HepG2 (cell line): ENCODE measurements around the gene LDAH. TPM values are rescaled to one million over a fixed set of nuclear protein-coding genes. Genes with fewer than 3 reads are reported as not detected.

Experiments used
- ATAC-seq: fragments of 200-7000 bp; cut with Tn5 transposase; 3 replicates; pipeline ENCODE4 v1.9.1; 2020; ENCODE audit warnings: mild to moderate bottlenecking, moderate library complexity
- BruUV-seq: library from RNA; stranded (reverse); fragments of 400-500 nt; replicated peaks from 2 replicates; lab custom pipeline; 2021; lab: Mats Ljungman, UMichigan
- CTCF ChIA-PET: fragments of 300-600 bp; formaldehyde crosslinking; extraction: SDS; loops from one replicate; lab custom pipeline; 2021; ENCODE audit warnings: low total read pairs, inconsistent platforms, low intra/inter-chr PET ratio; lab: Yijun Ruan, JAX
- POLR2A ChIA-PET: fragments of 350-600 bp; sonication (Branson Sonifier 250); formaldehyde crosslinking; loops from one replicate; lab custom pipeline; 2020; ENCODE audit warnings: antibody characterized with exemption, inconsistent platforms; lab: Yijun Ruan, JAX
- DNase-seq: peaks from one replicate; pipeline ENCODE4 v3.0.0-alpha.2; 2015; ENCODE audit warnings: low spot score
- FAIRE-seq: peaks from 3 replicates; lab custom pipeline; 2011; peaks lifted over from hg19 to GRCh38; lab: Jason Lieb, UNC
- H2AFZ ChIP-seq: one replicate; pipeline ENCODE4 v1.6.1; 2011; ENCODE audit warnings: low read length, inconsistent platforms
- H3K27ac ChIP-seq: fragments of 300-600 bp; 3 replicates; pipeline ENCODE4 v1.8.0; 2011; ENCODE audit warnings: mixed run types, mild to moderate bottlenecking, mixed read lengths, low read length, inconsistent platforms; ENCODE audit not compliant: insufficient read depth; ENCODE audit errors: extremely low read length
- H3K27me3 ChIP-seq, 2 experiments: fragments of 200-600 bp in 1 of 2; 2 replicates in 1 of 2; 3 replicates in 1 of 2; pipeline versions ENCODE4 v1.6.0 to v1.8.0; 2011; ENCODE audit warnings: low read length in 2 of 2, mild to moderate bottlenecking in 2 of 2, moderate library complexity in 2 of 2, inconsistent platforms in 1 of 2; ENCODE audit not compliant: insufficient read depth in 2 of 2, control insufficient read depth in 1 of 2
- H3K36me3 ChIP-seq, 2 experiments: fragments of 200-600 bp in 1 of 2; replicated peaks in 1 of 2; 2 replicates in 1 of 2; 3 replicates in 1 of 2; pipeline versions ENCODE4 v1.5.1 to v1.8.0; 2011; ENCODE audit warnings: low read length in 2 of 2, inconsistent platforms in 1 of 2; ENCODE audit not compliant: insufficient read depth in 2 of 2, control insufficient read depth in 1 of 2
- H3K4me1 ChIP-seq: 2 replicates; pipeline ENCODE4 v1.5.1; 2012; ENCODE audit warnings: low read length, inconsistent platforms; ENCODE audit not compliant: insufficient read depth
- H3K4me2 ChIP-seq: 2 replicates; pipeline ENCODE4 v1.6.0; 2011; ENCODE audit warnings: low read depth, low read length, inconsistent platforms
- H3K4me3 ChIP-seq, 3 experiments: fragments of 200-600 bp in 1 of 3; sonication (generic), shearing (Covaris generic) in 1 of 3; replicated peaks in 1 of 3; 2 replicates each; pipeline ENCODE4 v1.5.1; 2011 to 2016; ENCODE audit warnings: low read length in 3 of 3, inconsistent platforms in 2 of 3, low read depth in 2 of 3, mild to moderate bottlenecking in 2 of 3, control low read depth in 1 of 3, mixed read lengths in 1 of 3; ENCODE audit not compliant: insufficient read depth in 1 of 3
- H3K79me2 ChIP-seq: one replicate; pipeline ENCODE4 v1.6.1; 2011; ENCODE audit warnings: low read length, inconsistent platforms; ENCODE audit not compliant: insufficient read depth
- H3K9ac ChIP-seq: 2 replicates; pipeline ENCODE4 v1.6.0; 2011; ENCODE audit warnings: mild to moderate bottlenecking, low read depth, low read length, inconsistent platforms; ENCODE audit not compliant: insufficient read depth
- H3K9me3 ChIP-seq: 2 replicates; pipeline ENCODE4 v1.5.1; 2012; ENCODE audit warnings: mild to moderate bottlenecking, low read length
- H4K20me1 ChIP-seq: 2 replicates; pipeline ENCODE4 v1.6.0; 2011; ENCODE audit warnings: inconsistent platforms, mild to moderate bottlenecking, low read length, moderate library complexity; ENCODE audit not compliant: insufficient read depth
- AGO1 ChIP-seq: fragments of 200-400 bp; formaldehyde crosslinking; IDR thresholded peaks from 2 replicates; pipeline ENCODE4 v1.6.1; 2017; ENCODE audit warnings: mild to moderate bottlenecking, low read depth, low read length, moderate library complexity; ENCODE audit not compliant: poor library complexity, severe bottlenecking
- BORCS8-MEF2B ChIP-seq: sonication (generic); formaldehyde crosslinking; IDR thresholded peaks from 2 replicates; pipeline ENCODE4 v1.8.0; 2022; ENCODE audit warnings: mild to moderate bottlenecking, missing genetic modification reagents
- CBX1 ChIP-seq: IDR thresholded peaks from one replicate; pipeline ENCODE4 v1.6.1; 2016; ENCODE audit warnings: antibody characterized with exemption, low read depth
- EP300 ChIP-seq, 3 experiments: sonication (generic) in 1 of 3; formaldehyde crosslinking in 1 of 3; IDR thresholded peaks; 2 replicates each; pipeline versions ENCODE4 v1.5.1 to v1.6.1; 2011 to 2020; ENCODE audit warnings: low read depth in 2 of 3, low read length in 2 of 3, borderline replicate concordance in 1 of 3, improper control_type of control experiment in 1 of 3, mild to moderate bottlenecking in 1 of 3, missing genetic modification reagents in 1 of 3, moderate library complexity in 1 of 3
- ESRRA ChIP-seq: sonication (generic); formaldehyde crosslinking; IDR thresholded peaks from 2 replicates; pipeline ENCODE4 v1.5.1; 2020; ENCODE audit warnings: mild to moderate bottlenecking, low read depth, missing genetic modification reagents
- FOXK1 ChIP-seq: sonication (generic); formaldehyde crosslinking; IDR thresholded peaks from 2 replicates; pipeline ENCODE4 v1.4.0; 2020; ENCODE audit warnings: low read depth, missing genetic modification reagents, borderline replicate concordance
- NCOA5 ChIP-seq: sonication (generic); formaldehyde crosslinking; IDR thresholded peaks from 2 replicates; pipeline ENCODE4 v1.4.0; 2020; ENCODE audit warnings: missing genetic modification reagents
- PAX8 ChIP-seq: sonication (generic); formaldehyde crosslinking; IDR thresholded peaks from 2 replicates; pipeline ENCODE4 v1.8.0; 2022; ENCODE audit warnings: mild to moderate bottlenecking, missing genetic modification reagents, borderline replicate concordance
- PITX1 ChIP-seq: sonication (generic); formaldehyde crosslinking; IDR thresholded peaks from 2 replicates; pipeline ENCODE4 v1.5.1; 2020; ENCODE audit warnings: mild to moderate bottlenecking, missing genetic modification reagents
- SOX6 ChIP-seq, 2 experiments: fragments of 450-650 bp in 1 of 2; sonication (generic) in 1 of 2; formaldehyde crosslinking in 1 of 2; IDR thresholded peaks; 2 replicates each; pipeline versions ENCODE4 v1.4.0 to v1.6.1; 2017 to 2020; ENCODE audit warnings: antibody characterized with exemption in 1 of 2, mild to moderate bottlenecking in 1 of 2, missing genetic modification reagents in 1 of 2
- TMF1 ChIP-seq: sonication (generic); formaldehyde crosslinking; IDR thresholded peaks from 2 replicates; pipeline ENCODE4 v1.8.1; 2022; ENCODE audit warnings: low read depth, missing genetic modification reagents
- YY1 ChIP-seq: IDR thresholded peaks from 2 replicates; pipeline ENCODE4 v1.6.1; 2011; ENCODE audit warnings: low read length, low read depth, moderate library complexity, mild to moderate bottlenecking; ENCODE audit not compliant: insufficient read depth, insufficient replicate concordance
- ZMYM4 ChIP-seq: sonication (generic); formaldehyde crosslinking; IDR thresholded peaks from 2 replicates; pipeline ENCODE4 v1.8.1; 2023; ENCODE audit warnings: mild to moderate bottlenecking, missing genetic modification reagents
- ZNF337 ChIP-seq: sonication (generic); formaldehyde crosslinking; IDR thresholded peaks from 2 replicates; pipeline ENCODE4 v1.5.1; 2020; ENCODE audit warnings: missing genetic modification reagents, low read depth, mild to moderate bottlenecking, borderline replicate concordance
- ZNF468 ChIP-seq: sonication (generic); formaldehyde crosslinking; IDR thresholded peaks from 2 replicates; pipeline ENCODE4 v1.8.0; 2022; ENCODE audit warnings: mild to moderate bottlenecking, moderate library complexity, missing genetic modification reagents
- ZNF569 ChIP-seq: sonication (generic); formaldehyde crosslinking; IDR thresholded peaks from 2 replicates; pipeline ENCODE4 v1.5.0; 2020; ENCODE audit warnings: mild to moderate bottlenecking, missing genetic modification reagents, moderate library complexity, borderline replicate concordance
- ZNF598 ChIP-seq: sonication (generic); formaldehyde crosslinking; IDR thresholded peaks from 2 replicates; pipeline ENCODE4 v1.5.1; 2020; ENCODE audit warnings: mild to moderate bottlenecking, missing genetic modification reagents, borderline replicate concordance
- ZNF788 ChIP-seq: sonication (generic); formaldehyde crosslinking; IDR thresholded peaks from 2 replicates; pipeline ENCODE4 v1.5.0; 2020; ENCODE audit warnings: mild to moderate bottlenecking, missing genetic modification reagents, borderline replicate concordance
- WGBS: methylation state at CpG from one replicate; pipeline ENCODE4 v1.1.6; 2017; ENCODE audit warnings: low lambda C conversion rate; 5-methylcytosine and 5-hydroxymethylcytosine counted together
- in situ Hi-C: cut with HindIII; loops from 2 replicates; pipeline ENCODE4 v1.10.0; 2017; ENCODE audit warnings: low pct_unique_long_range_greater_than_20kb; ENCODE audit not compliant: extremely low pct_ligation_motif_present
- intact Hi-C: fragments of 100-400 bp; cut with micrococcal nuclease; formaldehyde crosslinking; loops from one replicate; pipeline ENCODE4 v1.10.0; 2022; ENCODE audit not compliant: unreplicated experiment
- polyA plus RNA-seq, 8 experiments: library from polyadenylated mRNA; depleted of rRNA in 3 of 8; stranded (reverse) in 7 of 8; unstranded in 1 of 8; fragments of >200 nt; fragmentation: Illumina TruSeq in 4 of 8; extraction: Trizol in 4 of 8; gene quantifications; 2 replicates each; pipeline versions ENCODE4 v1.2.1 to v1.2.3, GENCODE V29; 2011 to 2016; ENCODE audit warnings: low read depth in 4 of 8, missing spikeins in 1 of 8, mixed read lengths in 1 of 8; ENCODE audit not compliant: insufficient read depth in 1 of 8
- total RNA-seq, 5 experiments: library from RNA; depleted of rRNA; stranded (reverse); fragments of >200 nt; fragmentation: Illumina TruSeq; extraction: Trizol; gene quantifications; 2 replicates each; pipeline ENCODE4 v1.2.3, GENCODE V29; 2016; ENCODE audit warnings: low read depth in 1 of 5
- TF ChIP-seq, protein P1 (sequence below): IDR thresholded peaks from 2 replicates; pipeline ENCODE4 v1.6.1; 2016; ENCODE audit warnings: control low read depth
- TF ChIP-seq, protein P2 (sequence below): sonication (generic); formaldehyde crosslinking; conservative IDR thresholded peaks from 2 replicates; pipeline ENCODE4 v1.4.0; 2020; ENCODE audit warnings: missing genetic modification reagents
- TF ChIP-seq, protein P3 (sequence below): IDR thresholded peaks from 2 replicates; pipeline ENCODE4 v1.6.1; 2016; ENCODE audit warnings: low read depth, borderline replicate concordance

The LDAH gene
- total and polyA plus RNA-seq, 2 of the 13 experiments (the other 11 are each of a cell fraction or from before 2014, with no cell fraction given), result 28.8 to 46.2 TPM

DNA sequence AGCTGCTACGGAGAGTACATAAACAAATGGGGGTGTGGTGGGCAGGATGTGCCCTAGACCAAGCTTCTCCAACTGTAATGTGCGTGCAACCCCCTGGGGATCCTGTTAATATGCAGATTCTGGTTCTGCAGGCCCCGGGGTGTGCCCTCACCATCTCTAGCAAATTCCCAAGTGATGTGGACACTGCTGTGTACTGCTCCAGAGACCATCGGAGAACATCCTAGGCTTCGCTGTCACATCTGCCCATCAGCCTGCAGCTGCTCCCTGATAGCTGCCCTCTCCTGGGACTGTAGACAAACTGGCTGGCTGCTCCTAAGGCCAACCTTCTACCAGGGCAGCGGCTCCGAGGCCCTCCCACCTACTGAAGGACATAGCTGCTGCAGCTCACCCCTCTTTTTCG, 175.2 kb downstream of the LDAH start:
- peaks cover 45% of the 10 kb centered on the region for H3K4me1 ChIP-seq
- peaks cover 4 to 10% of the 10 kb centered on the region in 2 experiments; a peak in 2 of 5 replicates for H3K36me3 ChIP-seq
- ATAC-seq, result no peak
- H2AFZ ChIP-seq, result no peak overlapping the region
- intact Hi-C loops (no loop called here), in situ Hi-C loops (no loop called here)
- DNase-seq, result no peak
- H4K20me1 ChIP-seq, result no peaks in the 10 kb centered on the region
- peaks cover 9% of the 10 kb centered on the region for H3K79me2 ChIP-seq
- H3K9ac ChIP-seq, result no peak overlapping the region
- peaks cover 0 to 2% of the 10 kb centered on the region in 2 experiments; a peak in 2 of 5 replicates for H3K27me3 ChIP-seq
- H3K4me2 ChIP-seq, result peak overlapping the region; percentile 39
- no TSS peak for BruUV-seq
- ChIA-PET POLR2A (interaction anchor here (1.2 to 5.9 kb wide), 5 partner anchors 13 to 203 kb away, joined by 3 to 51 read pairs (median 8); partner anchors contain the start of genes GDF7 and RHOB), CTCF (no interaction called here)
- FAIRE-seq, result no peak
- 84% methylated on average over 8 of the region's 8 CpGs for WGBS
- no peaks in the 10 kb centered on the region for H3K9me3 ChIP-seq
- no peak overlapping the region for H3K27ac ChIP-seq
- H3K4me3 ChIP-seq, result no peak overlapping the region
- TF ChIP-seq ESRRA (CRISPR knock-in tag) (0 out of 2 replicates have a peak, but pooled peaks have one; percentile 4), YY1 (no peak), ZNF337 (CRISPR knock-in tag) (no peak), AGO1 (no peak), CBX1 (no peak), ZNF788 (CRISPR knock-in tag) (no peak), FOXK1 (CRISPR knock-in tag) (no peak), EP300 (IDR thresholded peaks at IDR 0.05; ENCODE audit: low read depth in 2 of 2, low read length in 2 of 2) (no peak), EP300 (CRISPR knock-in tag; IDR thresholded peaks at IDR 0.05; ENCODE audit: borderline replicate concordance) (no peak), BORCS8-MEF2B (CRISPR knock-in tag) (no peak), ZMYM4 (CRISPR knock-in tag) (peak; percentile 15; the same call in 1 of the 2 replicates), ZNF598 (CRISPR knock-in tag) (0 out of 2 replicates have a peak, but pooled peaks have one; percentile 60), SOX6 (IDR thresholded peaks at IDR 0.05) (no peak), SOX6 (CRISPR knock-in tag; IDR thresholded peaks at IDR 0.05) (no peak), NCOA5 (no peak), PAX8 (no peak), PITX1 (no peak), TMF1 (CRISPR knock-in tag) (no peak), ZNF569 (CRISPR knock-in tag) (no peak), ZNF468 (CRISPR knock-in tag) (no peak)
- TF ChIP-seq, protein P1, sequence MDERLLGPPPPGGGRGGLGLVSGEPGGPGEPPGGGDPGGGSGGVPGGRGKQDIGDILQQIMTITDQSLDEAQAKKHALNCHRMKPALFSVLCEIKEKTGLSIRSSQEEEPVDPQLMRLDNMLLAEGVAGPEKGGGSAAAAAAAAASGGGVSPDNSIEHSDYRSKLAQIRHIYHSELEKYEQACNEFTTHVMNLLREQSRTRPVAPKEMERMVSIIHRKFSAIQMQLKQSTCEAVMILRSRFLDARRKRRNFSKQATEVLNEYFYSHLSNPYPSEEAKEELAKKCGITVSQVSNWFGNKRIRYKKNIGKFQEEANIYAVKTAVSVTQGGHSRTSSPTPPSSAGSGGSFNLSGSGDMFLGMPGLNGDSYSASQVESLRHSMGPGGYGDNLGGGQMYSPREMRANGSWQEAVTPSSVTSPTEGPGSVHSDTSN (CRISPR knock-in tag), result no peak
- TF ChIP-seq, protein P2, sequence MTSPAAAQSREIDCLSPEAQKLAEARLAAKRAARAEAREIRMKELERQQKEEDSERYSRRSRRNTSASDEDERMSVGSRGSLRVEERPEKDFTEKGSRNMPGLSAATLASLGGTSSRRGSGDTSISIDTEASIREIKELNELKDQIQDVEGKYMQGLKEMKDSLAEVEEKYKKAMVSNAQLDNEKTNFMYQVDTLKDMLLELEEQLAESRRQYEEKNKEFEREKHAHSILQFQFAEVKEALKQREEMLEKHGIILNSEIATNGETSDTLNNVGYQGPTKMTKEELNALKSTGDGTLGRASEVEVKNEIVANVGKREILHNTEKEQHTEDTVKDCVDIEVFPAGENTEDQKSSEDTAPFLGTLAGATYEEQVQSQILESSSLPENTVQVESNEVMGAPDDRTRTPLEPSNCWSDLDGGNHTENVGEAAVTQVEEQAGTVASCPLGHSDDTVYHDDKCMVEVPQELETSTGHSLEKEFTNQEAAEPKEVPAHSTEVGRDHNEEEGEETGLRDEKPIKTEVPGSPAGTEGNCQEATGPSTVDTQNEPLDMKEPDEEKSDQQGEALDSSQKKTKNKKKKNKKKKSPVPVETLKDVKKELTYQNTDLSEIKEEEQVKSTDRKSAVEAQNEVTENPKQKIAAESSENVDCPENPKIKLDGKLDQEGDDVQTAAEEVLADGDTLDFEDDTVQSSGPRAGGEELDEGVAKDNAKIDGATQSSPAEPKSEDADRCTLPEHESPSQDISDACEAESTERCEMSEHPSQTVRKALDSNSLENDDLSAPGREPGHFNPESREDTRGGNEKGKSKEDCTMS (CRISPR knock-in tag), result no peak
- TF ChIP-seq, protein P3, sequence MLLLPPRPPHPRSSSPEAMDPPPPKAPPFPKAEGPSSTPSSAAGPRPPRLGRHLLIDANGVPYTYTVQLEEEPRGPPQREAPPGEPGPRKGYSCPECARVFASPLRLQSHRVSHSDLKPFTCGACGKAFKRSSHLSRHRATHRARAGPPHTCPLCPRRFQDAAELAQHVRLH (CRISPR knock-in tag), result no peak
